Endothelial cell of umbilical vein (primary cell): ENCODE results near the gene KCNN1.

Experiments used
- CTCF ChIP-seq, 2 donors: IDR thresholded peaks; 1 replicate in 1 of 2; 2 replicates in 1 of 2; pipeline ENCODE4 v1.5.1; 2011; ENCODE audit warnings: low read length in 2 of 2, mild to moderate bottlenecking in 2 of 2, moderate library complexity in 2 of 2, control low read depth in 1 of 2, inconsistent platforms in 1 of 2, low read depth in 1 of 2; ENCODE audit not compliant: insufficient read depth in 1 of 2; ENCODE audit errors: extremely low read depth in 1 of 2
- EZH2 ChIP-seq: IDR thresholded peaks from 2 replicates; pipeline ENCODE4 v1.6.1; 2012; ENCODE audit warnings: borderline replicate concordance, low read depth, mild to moderate bottlenecking, moderate library complexity, low read length, inconsistent platforms; ENCODE audit not compliant: severe bottlenecking
- JUN ChIP-seq: IDR thresholded peaks from 2 replicates; pipeline ENCODE4 v1.6.1; 2011; ENCODE audit warnings: borderline replicate concordance, low read depth; ENCODE audit not compliant: insufficient read length, insufficient read depth
- MAX ChIP-seq: IDR thresholded peaks from 2 replicates; pipeline ENCODE4 v1.6.1; 2011; ENCODE audit not compliant: insufficient read depth, insufficient read length
- POLR2A ChIP-seq: IDR thresholded peaks from 2 replicates; pipeline ENCODE4 v1.6.1; 2012; ENCODE audit warnings: low read depth, mild to moderate bottlenecking, control low read depth, low read length
- POLR2AphosphoS5 ChIP-seq: IDR thresholded peaks from 2 replicates; pipeline ENCODE4 v1.6.1; 2012; ENCODE audit warnings: low read depth, mild to moderate bottlenecking, control low read depth, low read length, moderate library complexity; ENCODE audit not compliant: insufficient read depth

GRCh38 chr19:17977021-17977420, 10.1 kb downstream of the KCNN1 start:
- no peak for TF ChIP-seq JUN
- TF ChIP-seq CTCF (IDR thresholded peaks at IDR 0.05; ENCODE audit: extremely low read depth in 1 of 2, insufficient read depth in 1 of 2, low read depth in 1 of 2, low read length in 2 of 2): no peak
- TF ChIP-seq POLR2A: no peak
- TF ChIP-seq POLR2AphosphoS5: no peak
- TF ChIP-seq EZH2: no peak
- TF ChIP-seq MAX: no peak
